Measurements from ENCODE around the gene HNRNPLL.

Gene HNRNPLL

DNA sequence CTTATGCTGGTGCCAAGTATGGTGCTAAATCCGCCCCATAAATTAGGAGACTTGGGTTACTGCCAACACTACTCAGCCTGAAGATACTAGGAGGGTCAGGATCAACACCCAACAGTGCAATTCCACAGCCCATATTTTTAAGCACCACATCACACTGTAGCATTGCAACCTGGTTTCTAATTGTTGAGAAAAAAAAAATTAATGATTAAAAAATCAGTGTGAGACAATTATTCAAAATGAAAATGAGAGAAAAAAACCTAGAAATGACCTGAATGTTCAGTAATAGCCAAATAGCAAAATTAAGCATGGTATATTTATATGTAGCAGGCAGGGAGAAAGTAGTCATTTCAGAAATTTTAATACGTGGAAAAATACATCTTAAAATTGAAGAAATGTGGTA, 29.2 kb upstream of the HNRNPLL start:
- Mint-ChIP-seq H3K9me3 (peaks cover 8% of the 10 kb centered on the region), H3K27ac (no peak overlapping the region), H3K27me3 (ENCODE audit: low read depth) (no peaks in the 10 kb centered on the region), H3K4me3 (no peak overlapping the region), H3K36me3 (ENCODE audit: low read depth) (peaks cover 6% of the 10 kb centered on the region), H3K4me1 (ENCODE audit: low read depth) (peaks cover 46% of the 10 kb centered on the region)
- DNase-seq (ENCODE audit: low spot score), result no peak

DNA sequence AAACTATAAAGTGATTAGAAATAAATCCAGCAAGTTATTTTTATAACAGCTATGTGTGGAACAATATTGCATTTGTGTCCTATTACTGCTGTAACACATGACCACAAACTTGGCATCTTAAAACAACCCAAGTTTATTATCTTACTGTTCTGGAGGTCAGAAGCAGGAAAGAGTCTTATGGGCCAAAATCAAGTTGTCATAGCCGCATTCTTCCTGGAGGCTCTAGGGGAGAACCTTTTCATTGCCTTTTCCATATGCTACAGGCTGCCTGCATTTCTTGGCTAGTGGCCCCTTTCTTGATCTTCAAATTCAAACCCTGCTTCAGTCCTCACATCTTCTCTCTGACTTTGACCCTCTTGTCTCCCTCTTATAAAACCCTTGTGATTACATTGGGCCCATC, 27.0 kb upstream of the HNRNPLL start:
- DNase-seq (ENCODE audit: low spot score), result no peak
- Mint-ChIP-seq H3K4me3 (no peak overlapping the region), H3K27me3 (ENCODE audit: low read depth) (no peaks in the 10 kb centered on the region), H3K4me1 (ENCODE audit: low read depth) (peaks cover 49% of the 10 kb centered on the region), H3K27ac (no peak overlapping the region), H3K36me3 (ENCODE audit: low read depth) (peaks cover 4% of the 10 kb centered on the region), H3K9me3 (peaks cover 4% of the 10 kb centered on the region)

DNA sequence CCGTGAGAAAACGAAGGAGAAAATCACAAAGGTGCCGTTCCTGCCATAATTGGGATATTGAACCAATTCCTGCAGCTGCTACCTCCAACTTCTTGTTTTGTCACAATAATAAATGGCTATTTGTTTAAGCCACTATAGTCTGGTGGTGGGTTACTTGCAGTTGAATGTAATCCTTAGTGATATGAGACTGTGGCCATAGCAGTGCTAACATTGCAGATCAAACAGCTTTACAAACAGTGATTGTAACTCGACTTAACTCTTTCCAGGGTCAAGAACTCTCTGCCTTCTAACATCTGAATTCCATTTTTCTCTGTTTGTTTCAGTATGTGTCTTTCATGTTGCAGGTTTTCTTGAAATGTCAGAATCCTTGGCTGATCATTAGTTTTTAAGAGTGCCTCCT, 24.7 kb upstream of the HNRNPLL start:
- peaks cover 43% of the 10 kb centered on the region for H3K4me1 Mint-ChIP-seq (ENCODE audit: low read depth)
- H3K9me3 Mint-ChIP-seq, result peaks cover 4% of the 10 kb centered on the region
- H3K27me3 Mint-ChIP-seq (ENCODE audit: low read depth), result no peaks in the 10 kb centered on the region
- peaks cover 2% of the 10 kb centered on the region for H3K36me3 Mint-ChIP-seq (ENCODE audit: low read depth)
- no peak overlapping the region for H3K27ac Mint-ChIP-seq
- H3K4me3 Mint-ChIP-seq, result peak overlapping the region; percentile 21
- DNase-seq (ENCODE audit: low spot score), result no peak

DNA sequence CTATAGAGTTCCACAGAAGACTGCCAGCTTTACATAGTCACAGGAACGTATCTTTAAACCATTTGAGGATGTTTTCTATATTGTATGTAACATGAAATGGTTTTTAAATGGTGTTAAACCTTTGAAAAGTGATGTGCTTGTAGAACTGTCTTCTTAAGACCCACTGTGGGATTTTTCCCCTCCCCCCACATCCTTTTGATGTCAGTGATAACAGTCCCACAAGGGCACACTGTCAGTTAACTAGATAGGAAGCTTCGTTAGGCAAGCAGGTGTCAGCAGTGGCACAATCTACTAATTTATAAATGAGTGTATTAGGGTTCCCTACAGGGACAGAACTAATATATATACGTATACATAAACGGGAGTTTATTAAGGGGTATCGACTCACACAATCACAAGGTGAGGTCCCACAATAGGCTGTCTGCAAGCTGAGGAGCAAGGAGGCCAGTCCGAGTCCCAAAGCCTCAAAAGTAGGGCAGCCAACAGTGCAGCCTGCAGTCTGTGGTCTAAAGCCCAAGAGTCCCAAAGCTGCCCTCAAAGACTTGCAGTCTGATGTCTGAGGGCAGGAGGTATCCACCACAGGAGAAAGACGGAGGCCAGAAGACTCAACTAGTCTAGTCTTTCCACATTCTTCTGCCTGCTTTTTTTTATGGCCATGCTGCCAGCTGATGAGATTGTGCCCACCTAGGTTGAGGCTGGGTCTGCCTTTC, 23.8 kb upstream of the HNRNPLL start:
- H3K4me3 Mint-ChIP-seq, result peak overlapping the region; percentile 64
- H3K9me3 Mint-ChIP-seq, result peaks cover 4% of the 10 kb centered on the region
- peak; percentile 47 for DNase-seq (ENCODE audit: low spot score)
- peak overlapping the region; percentile 77 for H3K27ac Mint-ChIP-seq
- H3K36me3 Mint-ChIP-seq (ENCODE audit: low read depth), result peaks cover 2% of the 10 kb centered on the region
- no peaks in the 10 kb centered on the region for H3K27me3 Mint-ChIP-seq (ENCODE audit: low read depth)
- peaks cover 44% of the 10 kb centered on the region for H3K4me1 Mint-ChIP-seq (ENCODE audit: low read depth)

DNA sequence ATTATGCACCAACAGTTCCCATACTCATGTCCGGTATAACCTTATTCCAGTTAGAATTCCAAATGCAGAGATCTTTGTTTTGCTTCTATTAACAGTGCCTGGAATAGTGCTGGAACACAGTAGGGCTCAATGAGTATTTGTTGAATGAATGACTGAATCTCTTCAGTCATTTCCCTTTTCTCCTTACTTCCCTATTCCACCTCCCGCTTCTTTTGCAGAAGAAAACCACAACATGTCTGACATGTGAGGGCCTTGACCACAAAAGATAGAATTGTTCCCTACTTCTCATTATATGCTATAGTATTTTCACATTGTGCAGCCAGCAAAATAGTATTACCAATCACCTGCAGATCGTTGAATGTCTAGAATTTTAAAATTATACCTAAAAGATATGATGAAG, 19.5 kb upstream of the HNRNPLL start:
- Mint-ChIP-seq H3K4me3 (no peak overlapping the region), H3K27ac (no peak overlapping the region), H3K9me3 (peaks cover 3% of the 10 kb centered on the region), H3K36me3 (ENCODE audit: low read depth) (no peaks in the 10 kb centered on the region), H3K27me3 (ENCODE audit: low read depth) (no peaks in the 10 kb centered on the region), H3K4me1 (ENCODE audit: low read depth) (peaks cover 44% of the 10 kb centered on the region)
- no peak for DNase-seq (ENCODE audit: low spot score)

DNA sequence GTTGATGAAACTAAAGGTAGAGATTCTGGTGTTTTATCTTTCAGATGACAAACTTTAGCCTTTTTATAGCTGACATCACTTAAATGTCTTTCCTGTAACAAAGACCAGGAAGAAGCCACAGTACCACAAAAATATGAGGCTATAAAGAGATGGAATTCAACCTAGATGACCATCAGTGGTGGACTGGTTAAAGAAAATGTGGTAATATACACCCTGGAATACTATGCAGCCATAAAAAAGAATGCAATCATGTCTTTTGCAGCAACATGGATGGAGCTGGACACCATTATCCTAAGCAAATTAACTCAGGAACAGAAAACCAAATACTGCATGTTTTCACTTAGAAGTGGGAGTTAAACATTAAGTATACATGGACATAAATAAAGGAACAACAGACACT, 18.3 kb upstream of the HNRNPLL start:
- Mint-ChIP-seq H3K27me3 (ENCODE audit: low read depth) (no peaks in the 10 kb centered on the region), H3K9me3 (peaks cover 3% of the 10 kb centered on the region), H3K36me3 (ENCODE audit: low read depth) (no peaks in the 10 kb centered on the region), H3K4me1 (ENCODE audit: low read depth) (peaks cover 34% of the 10 kb centered on the region), H3K4me3 (no peak overlapping the region), H3K27ac (no peak overlapping the region)
- DNase-seq (ENCODE audit: low spot score), result no peak

DNA sequence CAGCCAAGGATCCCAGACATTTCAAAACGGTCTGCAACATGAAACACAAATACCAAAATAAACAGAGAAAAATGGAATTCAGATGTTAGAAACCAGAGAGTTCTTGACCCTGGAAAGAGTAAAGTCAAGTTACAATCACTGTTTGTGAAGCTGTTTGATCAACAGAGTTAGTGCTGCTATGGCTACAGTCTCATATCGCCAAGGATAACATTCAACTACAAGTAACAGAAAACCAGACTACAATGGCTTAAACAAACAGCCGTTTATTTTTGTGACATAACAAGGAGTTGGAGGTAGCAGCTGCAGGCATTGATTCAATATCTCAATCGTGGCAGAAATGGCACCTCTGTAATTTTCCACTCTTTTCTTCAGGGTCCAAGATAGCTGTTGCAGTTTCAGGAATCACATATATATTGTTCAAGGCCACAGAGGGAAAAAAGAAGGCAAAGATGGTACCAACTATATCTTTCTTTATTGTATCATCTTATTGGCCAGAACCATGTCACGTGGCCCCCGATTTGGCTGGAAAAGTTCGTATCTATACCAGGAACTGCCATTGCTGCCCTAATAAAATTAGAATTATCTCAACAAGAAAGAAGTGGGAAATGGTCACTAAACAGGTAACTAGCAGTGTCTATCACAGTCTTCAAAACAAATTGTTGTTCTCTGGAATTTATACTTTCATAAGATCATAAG, 17.7 kb upstream of the HNRNPLL start:
- Mint-ChIP-seq H3K27ac (no peak overlapping the region), H3K4me3 (no peak overlapping the region), H3K27me3 (ENCODE audit: low read depth) (no peaks in the 10 kb centered on the region), H3K9me3 (peaks cover 3% of the 10 kb centered on the region), H3K36me3 (ENCODE audit: low read depth) (no peaks in the 10 kb centered on the region), H3K4me1 (ENCODE audit: low read depth) (peaks cover 32% of the 10 kb centered on the region)
- DNase-seq (ENCODE audit: low spot score), result no peak

DNA sequence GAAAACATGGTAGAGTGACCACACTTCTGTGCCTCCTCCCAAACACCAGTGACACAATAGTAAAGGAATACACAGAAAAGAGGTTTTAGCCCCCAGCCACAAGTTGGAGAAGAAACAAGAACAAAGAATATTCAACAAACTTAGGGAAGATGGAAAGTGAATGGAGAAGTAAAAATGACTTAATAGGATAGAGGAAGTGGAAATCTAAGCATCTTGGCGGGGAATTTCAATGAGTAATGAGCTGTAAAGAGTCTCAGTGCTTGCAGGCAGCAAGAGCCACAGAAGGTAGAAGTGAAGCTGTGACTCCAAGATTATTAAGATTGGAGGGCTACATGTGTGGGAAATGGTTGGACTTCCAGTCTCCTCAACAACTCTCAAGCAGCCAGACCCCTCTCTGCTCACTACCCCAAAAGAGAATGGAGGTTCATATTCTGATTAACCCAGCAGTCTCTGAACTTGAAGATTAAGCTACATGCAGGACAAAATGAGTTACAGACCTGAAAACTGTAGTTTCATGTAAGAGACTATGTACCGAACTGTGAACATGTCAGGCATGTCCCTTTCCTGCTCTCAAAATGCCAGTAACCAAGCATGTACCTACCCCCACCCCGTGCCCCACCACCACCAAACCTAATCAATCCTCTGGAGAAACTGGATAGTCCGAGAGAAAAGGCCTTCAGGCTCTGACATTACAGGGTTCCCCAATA, 16.9 kb upstream of the HNRNPLL start:
- no peaks in the 10 kb centered on the region for H3K36me3 Mint-ChIP-seq (ENCODE audit: low read depth)
- peaks cover 26% of the 10 kb centered on the region for H3K4me1 Mint-ChIP-seq (ENCODE audit: low read depth)
- H3K27me3 Mint-ChIP-seq (ENCODE audit: low read depth), result no peaks in the 10 kb centered on the region
- H3K27ac Mint-ChIP-seq, result no peak overlapping the region
- no peak overlapping the region for H3K4me3 Mint-ChIP-seq
- DNase-seq (ENCODE audit: low spot score), result no peak
- H3K9me3 Mint-ChIP-seq, result peaks cover 3% of the 10 kb centered on the region

DNA sequence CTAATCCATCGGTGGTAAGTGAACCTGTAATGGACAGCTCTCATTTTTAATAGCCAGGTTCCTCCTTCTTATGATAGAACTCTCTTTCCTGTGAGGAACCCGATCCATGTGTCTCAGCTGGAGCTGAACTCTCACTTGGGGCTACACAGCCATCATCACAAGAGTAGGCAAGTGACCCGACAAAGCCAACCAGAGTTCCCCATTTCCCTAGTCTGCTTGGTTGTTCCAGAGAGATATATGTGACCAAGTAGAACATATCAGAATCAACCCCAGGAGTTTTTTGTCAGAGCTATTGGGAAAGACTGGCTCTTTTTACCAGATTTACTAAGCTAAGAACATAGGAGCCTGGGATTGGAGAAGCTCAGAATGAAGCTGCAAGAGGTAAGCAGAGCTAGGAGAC, 14.6 kb upstream of the HNRNPLL start:
- H3K27me3 Mint-ChIP-seq (ENCODE audit: low read depth), result no peaks in the 10 kb centered on the region
- no peaks in the 10 kb centered on the region for H3K36me3 Mint-ChIP-seq (ENCODE audit: low read depth)
- no peak overlapping the region for H3K27ac Mint-ChIP-seq
- H3K4me3 Mint-ChIP-seq, result no peak overlapping the region
- peaks cover 3% of the 10 kb centered on the region for H3K9me3 Mint-ChIP-seq
- DNase-seq (ENCODE audit: low spot score), result no peak
- peaks cover 36% of the 10 kb centered on the region for H3K4me1 Mint-ChIP-seq (ENCODE audit: low read depth)

DNA sequence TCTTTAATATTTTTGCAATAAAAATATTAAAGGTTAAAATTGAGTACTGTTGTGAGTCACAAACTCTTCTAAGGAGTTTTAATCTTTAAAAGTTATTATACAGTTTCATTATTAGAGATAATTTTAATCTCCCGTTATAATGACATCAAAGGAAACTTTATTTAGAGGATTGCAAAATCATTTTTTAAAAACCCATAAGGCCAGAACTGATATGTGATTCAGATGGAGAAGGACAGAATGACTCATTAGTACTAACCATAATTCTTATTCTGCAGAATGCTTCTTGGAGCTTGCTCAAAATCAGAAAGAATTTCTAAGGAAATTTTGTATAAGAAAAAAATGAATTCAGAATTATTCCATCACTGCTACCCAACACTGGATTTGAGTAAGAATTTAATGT, 12.5 kb upstream of the HNRNPLL start:
- H3K4me1 Mint-ChIP-seq (ENCODE audit: low read depth), result peaks cover 43% of the 10 kb centered on the region
- H3K27me3 Mint-ChIP-seq (ENCODE audit: low read depth), result no peaks in the 10 kb centered on the region
- peaks cover 1% of the 10 kb centered on the region for H3K36me3 Mint-ChIP-seq (ENCODE audit: low read depth)
- no peak for DNase-seq (ENCODE audit: low spot score)
- H3K27ac Mint-ChIP-seq, result no peak overlapping the region
- H3K9me3 Mint-ChIP-seq, result no peaks in the 10 kb centered on the region
- H3K4me3 Mint-ChIP-seq, result no peak overlapping the region

DNA sequence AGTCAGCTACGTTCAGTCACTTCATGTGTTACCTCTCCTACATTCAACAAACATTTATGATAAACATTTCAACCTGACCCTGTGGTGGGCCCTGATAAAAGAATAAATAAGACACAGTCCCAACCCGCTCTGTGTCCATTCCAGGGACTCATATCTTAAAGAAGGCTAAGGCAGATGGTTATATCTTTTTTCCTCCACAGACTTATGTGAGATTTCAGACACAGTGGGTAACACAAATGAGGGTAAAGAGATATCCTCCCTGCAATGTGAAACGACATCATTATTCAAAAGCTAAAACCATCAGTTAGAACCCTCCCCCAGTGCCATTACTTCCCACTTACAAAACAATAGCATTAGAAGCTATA, 11.1 kb upstream of the HNRNPLL start:
- no peak overlapping the region for H3K27ac Mint-ChIP-seq
- peaks cover 45% of the 10 kb centered on the region for H3K4me1 Mint-ChIP-seq (ENCODE audit: low read depth)
- H3K36me3 Mint-ChIP-seq (ENCODE audit: low read depth), result peaks cover 1% of the 10 kb centered on the region
- H3K4me3 Mint-ChIP-seq, result no peak overlapping the region
- DNase-seq (ENCODE audit: low spot score), result no peak
- H3K27me3 Mint-ChIP-seq (ENCODE audit: low read depth), result no peaks in the 10 kb centered on the region
- no peaks in the 10 kb centered on the region for H3K9me3 Mint-ChIP-seq

DNA sequence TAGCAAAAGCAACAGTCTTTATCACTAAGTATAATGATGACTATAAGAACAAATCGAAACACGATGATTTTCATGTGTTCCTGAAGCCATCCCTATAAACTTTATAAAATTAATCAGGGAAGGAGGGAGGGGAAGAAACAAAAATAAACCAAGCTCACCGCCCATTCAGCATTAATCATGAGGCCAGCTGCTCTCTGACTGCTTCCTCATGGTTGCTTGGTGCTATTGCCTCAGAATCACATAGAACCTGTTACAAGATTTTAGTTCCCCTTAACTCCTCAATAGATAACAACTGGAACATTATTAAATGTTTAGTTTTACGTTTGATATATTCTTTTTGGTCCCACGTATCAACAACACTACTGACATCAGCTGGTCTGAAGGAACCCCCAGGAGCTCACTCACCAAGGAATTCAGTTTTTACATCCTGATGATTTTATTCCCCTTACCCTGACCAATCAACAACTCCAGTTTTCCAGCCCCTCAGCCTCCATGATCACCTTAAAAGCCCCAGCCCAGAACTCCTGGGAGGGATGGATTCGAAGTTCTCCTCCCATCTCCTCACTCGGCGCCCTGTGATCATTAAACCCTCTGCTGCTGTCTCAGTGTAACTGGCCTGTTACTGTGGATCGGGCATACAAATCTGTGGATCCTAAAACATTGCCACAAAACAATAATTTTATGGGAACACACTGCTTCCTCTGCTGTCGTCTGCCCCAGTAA, 10.6 kb upstream of the HNRNPLL start:
- Mint-ChIP-seq H3K4me1 (ENCODE audit: low read depth) (peaks cover 48% of the 10 kb centered on the region), H3K36me3 (ENCODE audit: low read depth) (peaks cover 1% of the 10 kb centered on the region), H3K27me3 (ENCODE audit: low read depth) (no peaks in the 10 kb centered on the region), H3K27ac (no peak overlapping the region), H3K9me3 (no peaks in the 10 kb centered on the region), H3K4me3 (no peak overlapping the region)
- DNase-seq (ENCODE audit: low spot score), result no peak

DNA sequence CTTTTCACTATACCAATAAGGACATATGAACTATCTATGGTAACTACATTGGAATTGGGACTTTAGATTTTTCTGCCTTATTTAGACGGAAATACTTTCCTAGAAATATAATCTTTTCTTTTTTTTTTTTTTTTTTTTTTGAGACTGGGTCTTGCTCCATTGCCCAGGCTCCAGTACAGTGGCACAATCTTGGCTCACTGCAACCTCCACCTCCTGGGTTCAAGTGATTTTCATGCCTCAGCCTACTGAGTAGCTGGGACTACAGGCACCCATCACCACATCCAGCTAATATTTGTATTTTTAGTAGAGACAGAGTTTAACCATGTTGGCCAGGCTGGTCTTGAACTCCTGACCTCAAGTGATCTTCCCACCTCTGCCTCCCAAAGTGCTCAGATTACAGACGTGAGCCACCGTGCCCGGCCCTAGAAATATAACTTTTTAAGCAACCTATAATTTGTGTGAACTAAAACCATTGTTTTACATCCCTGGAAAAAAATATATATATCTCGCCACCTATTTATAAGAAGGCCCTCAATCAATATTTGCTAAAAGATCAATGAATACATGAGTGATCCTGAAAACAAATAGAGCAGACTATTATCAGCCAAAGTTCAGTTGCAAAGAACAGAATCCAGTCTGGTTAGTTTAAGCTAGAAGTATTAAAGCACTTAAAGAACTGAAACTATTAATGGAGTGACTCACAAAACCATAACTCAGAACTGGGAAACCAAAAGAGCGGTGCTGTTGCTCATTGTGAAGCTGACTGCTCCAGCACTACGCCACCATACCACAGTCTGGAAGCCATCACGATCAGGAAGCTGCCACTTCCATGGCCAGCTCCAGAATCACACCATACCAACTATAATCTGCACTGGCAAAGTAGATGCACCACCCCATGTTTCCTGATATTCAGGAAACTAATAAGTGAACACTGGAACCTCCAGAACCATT, 8.4 kb upstream of the HNRNPLL start:
- Mint-ChIP-seq H3K9me3 (no peaks in the 10 kb centered on the region), H3K27ac (peak overlapping the region; percentile 22), H3K27me3 (ENCODE audit: low read depth) (no peaks in the 10 kb centered on the region), H3K4me3 (peak overlapping the region; percentile 33), H3K4me1 (ENCODE audit: low read depth) (peaks cover 52% of the 10 kb centered on the region), H3K36me3 (ENCODE audit: low read depth) (peaks cover 1% of the 10 kb centered on the region)
- peak; percentile 40 for DNase-seq (ENCODE audit: low spot score)
